Measurements from ENCODE around the gene PCDH9.
"Not testable (repeated sequence)": the region's sequence is repeated elsewhere in the genome, so short reads cannot be mapped to it uniquely, and the experiment has no call there.

Gene PCDH9

GRCh38 chr13:66660468-66660813, 569.7 kb downstream of the PCDH9 start:
- no peak for DNase-seq (ENCODE audit: low read depth in 3 of 3)

GRCh38 chr13:66659701-66660467, 570.3 kb downstream of the PCDH9 start:
- no peak for DNase-seq (ENCODE audit: low read depth in 3 of 3)

- no peak for DNase-seq (ENCODE audit: low read depth in 3 of 3)
Measured at GRCh38 chr13:66659286-66659685, 570.9 kb downstream of the PCDH9 start.

- DNase-seq (ENCODE audit: low read depth in 3 of 3), result no peak
Measured at GRCh38 chr13:66657165-66657881, 572.8 kb downstream of the PCDH9 start.

DNA sequence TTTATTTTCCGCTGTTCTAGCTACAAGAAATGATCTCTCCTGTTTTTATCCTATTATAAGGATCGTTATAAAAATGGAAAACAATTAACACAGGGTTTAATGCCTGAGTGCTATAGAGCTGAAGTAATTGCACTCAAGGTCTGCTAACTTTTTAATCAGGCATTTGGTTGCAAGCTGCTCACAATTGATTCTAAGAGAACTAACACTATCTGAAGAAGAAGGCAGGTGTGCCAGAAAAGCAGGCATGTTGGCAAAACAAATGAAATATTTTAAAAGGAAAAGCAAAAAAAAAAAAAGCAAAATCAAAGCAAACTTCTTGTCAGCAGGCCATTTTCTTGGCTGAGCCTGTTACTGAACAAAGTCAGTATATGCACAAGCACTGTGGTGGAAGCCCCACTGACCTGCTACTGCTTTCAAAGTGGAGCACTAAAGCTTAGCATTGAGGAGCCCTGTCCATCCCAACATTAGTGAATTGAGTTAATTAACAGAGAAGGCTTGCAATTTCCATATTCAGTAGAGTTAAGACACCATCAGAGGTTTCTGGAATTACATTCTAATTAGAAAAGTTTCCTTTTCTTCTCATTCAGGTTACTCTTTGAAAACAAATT, 574.2 kb downstream of the PCDH9 start:
- DNase-seq (ENCODE audit: low read depth in 3 of 3), result no peak

GRCh38 chr13:66644855-66645460, 585.2 kb downstream of the PCDH9 start:
- DNase-seq (ENCODE audit: low read depth in 3 of 3), result no peak

- DNase-seq (ENCODE audit: low read depth in 3 of 3), result no peak
Measured at GRCh38 chr13:66640231-66640630, 589.9 kb downstream of the PCDH9 start.

DNA sequence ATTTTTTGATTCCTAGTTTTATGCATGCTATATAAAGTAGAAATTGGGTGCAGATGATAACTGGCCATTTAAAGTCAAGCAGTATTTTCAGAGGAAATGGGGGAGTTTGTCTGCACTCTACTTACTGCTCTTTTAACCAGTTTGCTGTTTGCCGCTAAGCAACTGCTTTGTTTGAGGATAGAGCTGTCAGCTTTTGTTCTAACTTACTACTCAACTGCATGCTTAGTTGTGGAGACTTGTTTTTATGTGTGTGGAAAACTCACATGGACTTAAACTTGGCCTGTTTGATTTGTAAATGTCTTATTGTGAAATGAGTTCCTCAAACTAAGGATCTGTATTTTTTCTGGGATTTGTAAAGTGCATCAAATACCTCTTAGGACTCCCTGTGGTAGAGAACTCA, 591.1 kb downstream of the PCDH9 start:
- DNase-seq (ENCODE audit: low read depth in 3 of 3), result no peak

- DNase-seq (ENCODE audit: low read depth in 3 of 3), result no peak
Measured at GRCh38 chr13:66635526-66635925, 594.6 kb downstream of the PCDH9 start.

- DNase-seq (ENCODE audit: low read depth in 3 of 3), result no peak
Measured at GRCh38 chr13:66634384-66634783, 595.8 kb downstream of the PCDH9 start.

GRCh38 chr13:66627512-66627911, 602.6 kb downstream of the PCDH9 start:
- DNase-seq (ENCODE audit: low read depth in 3 of 3), result no peak

DNA sequence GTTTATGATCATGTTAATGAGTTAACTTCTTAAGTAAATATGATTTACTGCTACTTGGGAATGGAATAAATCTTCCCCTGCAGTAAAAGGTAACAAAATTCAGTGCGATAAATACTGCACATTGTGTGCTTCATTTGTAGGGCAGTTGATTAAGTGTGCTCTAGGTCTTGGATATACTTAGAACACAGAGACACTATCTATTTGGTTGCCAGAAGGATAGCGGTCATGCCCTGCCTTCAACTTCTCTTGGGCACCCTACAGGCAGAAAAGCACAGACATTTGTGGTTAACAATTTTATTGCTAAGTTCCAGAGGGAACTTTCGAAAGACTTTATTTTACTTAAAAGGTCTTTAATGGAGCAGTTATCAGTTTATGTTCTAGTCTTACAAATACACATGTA, 605.8 kb downstream of the PCDH9 start:
- DNase-seq (ENCODE audit: low read depth in 3 of 3), result no peak

GRCh38 chr13:66623129-66623820, 606.9 kb downstream of the PCDH9 start:
- DNase-seq (ENCODE audit: low read depth in 3 of 3), result no peak

GRCh38 chr13:66621906-66622447, 608.2 kb downstream of the PCDH9 start:
- not testable (repeated sequence) for DNase-seq (ENCODE audit: low read depth in 3 of 3)

DNA sequence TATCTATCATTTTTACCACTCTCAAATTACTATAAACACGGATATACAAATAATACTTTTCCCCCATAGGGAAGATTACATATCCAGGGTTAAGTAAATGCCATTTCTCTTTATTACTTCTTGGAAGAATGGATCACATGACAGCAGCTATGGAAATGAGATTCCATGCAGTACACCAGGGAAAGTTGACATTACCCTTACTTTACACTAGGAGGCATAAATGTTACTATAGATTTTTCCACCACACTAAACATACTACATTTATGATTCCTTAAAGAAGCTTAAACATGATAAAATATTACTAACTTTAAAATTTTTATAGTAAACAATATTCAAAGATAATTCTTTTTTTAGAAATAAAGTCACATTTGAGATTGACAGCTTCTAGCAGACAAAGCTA, 611.4 kb downstream of the PCDH9 start:
- no peak for DNase-seq (ENCODE audit: low read depth in 3 of 3)

GRCh38 chr13:66617786-66618185, 612.4 kb downstream of the PCDH9 start:
- DNase-seq (ENCODE audit: low read depth in 3 of 3), result no peak

DNA sequence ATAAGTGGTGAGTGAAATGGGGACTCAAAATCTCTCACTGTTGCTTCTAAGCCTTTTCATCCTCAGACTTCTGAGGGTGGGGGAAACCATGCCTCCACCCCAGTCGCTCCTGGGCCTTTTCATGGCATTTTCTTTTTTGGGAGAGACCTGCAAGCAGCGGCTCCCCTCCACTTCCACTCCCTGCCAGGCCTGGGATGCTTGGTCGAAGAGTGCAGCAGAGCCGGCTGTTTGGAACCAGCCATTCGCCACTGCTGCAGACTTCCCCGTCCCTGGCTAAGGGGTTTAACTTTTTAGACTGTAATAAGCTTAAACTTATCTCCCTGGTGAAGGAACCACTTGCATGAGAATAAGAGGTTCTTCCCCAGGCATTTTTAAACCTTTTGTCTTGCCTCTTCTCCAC, 617.2 kb downstream of the PCDH9 start:
- DNase-seq (ENCODE audit: low read depth in 3 of 3), result no peak

DNA sequence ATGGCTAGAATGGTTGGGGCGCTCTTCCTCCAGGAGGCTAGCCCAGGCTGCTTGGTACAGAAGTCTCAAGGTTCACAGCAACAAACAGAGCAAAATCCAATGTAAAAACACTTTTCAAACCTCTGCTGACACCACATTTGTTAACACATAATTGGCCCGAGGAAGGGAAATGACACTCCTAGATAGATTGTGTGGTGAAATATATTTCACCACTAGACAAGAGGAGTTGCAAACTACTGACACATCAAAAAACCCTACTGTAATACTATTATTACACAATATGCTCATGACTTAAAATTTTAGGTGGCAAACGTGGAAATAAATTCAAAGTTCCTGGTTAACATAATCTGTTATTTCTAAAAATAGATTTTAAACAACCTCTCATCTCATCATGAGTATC, 643.6 kb downstream of the PCDH9 start:
- no peak for DNase-seq (ENCODE audit: low read depth in 3 of 3)

DNA sequence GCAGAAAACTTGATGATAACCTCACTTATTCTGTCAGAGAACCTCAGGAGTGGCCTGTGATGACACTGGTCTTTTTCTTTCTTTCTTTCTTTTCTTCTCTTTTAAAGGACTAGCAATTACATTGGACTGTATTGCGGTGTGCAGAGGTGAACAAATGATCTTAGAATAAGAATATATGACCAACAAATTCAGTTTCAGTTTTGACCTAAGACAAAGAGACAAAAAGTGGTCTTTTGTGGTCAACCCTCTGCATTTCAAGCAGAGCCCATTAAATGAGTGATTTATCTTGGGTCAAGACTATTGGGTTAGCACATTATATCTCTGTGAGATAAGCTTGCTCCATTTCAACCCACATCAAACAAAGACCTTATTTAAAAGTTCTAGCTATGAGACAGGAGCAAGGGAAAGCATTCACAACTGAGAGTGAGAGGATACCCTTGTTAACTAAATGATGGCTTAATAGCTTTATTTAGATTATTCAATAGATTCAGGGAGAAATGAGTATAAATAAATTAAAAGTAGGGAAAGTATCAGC, 644.4 kb downstream of the PCDH9 start:
- no peak for DNase-seq (ENCODE audit: low read depth in 3 of 3)

DNA sequence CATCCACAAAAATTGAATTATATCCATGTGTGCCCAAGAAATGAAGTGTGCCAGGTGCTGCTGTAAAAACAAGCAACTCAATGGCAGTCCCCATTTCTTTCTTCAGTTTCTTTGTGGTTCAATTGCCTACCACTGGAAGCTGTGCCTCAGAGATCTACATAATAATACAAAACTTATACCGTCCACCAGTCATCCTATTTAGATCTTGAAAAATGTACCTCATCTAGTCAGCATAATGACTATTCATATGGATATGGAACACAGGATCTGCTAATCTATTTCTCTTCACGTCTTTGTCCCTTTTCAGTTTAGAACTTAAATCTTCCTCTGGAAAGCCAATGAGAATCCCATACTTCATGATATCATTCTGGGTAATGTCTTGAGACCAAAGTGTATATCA, 648.5 kb downstream of the PCDH9 start:
- no peak for DNase-seq (ENCODE audit: low read depth in 3 of 3)

- no peak for DNase-seq (ENCODE audit: low read depth in 3 of 3)
Measured at GRCh38 chr13:66578305-66578704, 651.8 kb downstream of the PCDH9 start.
